NOMO-1 treated with dmso at 0.1 percent for 144 hours (cell line): ENCODE results near the gene UROC1.
"Not testable (repeated sequence)": the region's sequence is repeated elsewhere in the genome, so short reads cannot be mapped to it uniquely, and the experiment has no call there.

Experiments used
- DNase-seq: peaks from one replicate; lab custom pipeline; 2025; ENCODE audit not compliant: unreplicated experiment; lab: John Stamatoyannopoulos, UW

Gene UROC1

GRCh38 chr3:126547721-126548120 is 30.1 kb upstream of the UROC1 start:
- DNase-seq = no peak

- DNase-seq = no peak
Measured at GRCh38 chr3:126546549-126547239, 29.1 kb upstream of the UROC1 start.

DNA sequence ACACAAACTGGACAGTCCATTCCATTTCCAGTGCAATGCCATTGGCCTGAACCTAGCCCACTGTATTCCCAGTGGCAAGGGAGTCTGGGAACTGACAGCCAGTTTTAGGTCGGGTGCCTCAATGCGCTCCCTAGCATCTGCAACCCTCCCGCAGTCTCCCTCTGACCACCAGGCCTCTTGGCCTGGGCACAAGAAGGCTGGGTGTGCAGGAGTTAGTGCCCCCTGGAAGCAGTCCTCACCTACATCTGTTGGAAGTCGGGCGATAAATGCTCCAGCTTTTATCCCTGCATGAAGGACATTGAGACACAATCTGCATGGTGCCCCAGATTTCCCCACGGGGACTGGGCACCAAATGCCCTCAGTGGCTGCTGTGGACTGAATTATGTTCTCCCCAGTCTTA is 28.4 kb upstream of the UROC1 start:
- no peak for DNase-seq

DNA sequence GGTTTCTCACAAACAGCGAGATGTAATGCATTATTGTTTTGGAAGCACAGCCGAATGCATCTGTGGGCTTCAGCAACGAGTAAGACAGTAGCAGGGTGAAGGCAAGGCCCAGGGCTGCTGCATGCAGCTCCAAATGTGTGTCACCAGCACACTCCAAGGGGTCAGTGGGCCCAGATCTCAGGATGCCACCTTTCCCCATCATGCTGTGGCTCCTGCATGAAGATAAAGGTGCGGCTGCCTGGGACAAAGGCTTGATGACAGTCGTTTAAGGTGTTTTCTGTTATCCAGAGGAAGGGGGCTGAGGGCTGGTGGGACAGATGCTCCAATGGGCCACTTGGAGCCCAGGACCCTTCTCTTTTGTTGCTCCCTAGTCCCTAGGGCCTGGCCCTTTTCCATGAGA is 28.0 kb upstream of the UROC1 start:
- DNase-seq = no peak

DNA sequence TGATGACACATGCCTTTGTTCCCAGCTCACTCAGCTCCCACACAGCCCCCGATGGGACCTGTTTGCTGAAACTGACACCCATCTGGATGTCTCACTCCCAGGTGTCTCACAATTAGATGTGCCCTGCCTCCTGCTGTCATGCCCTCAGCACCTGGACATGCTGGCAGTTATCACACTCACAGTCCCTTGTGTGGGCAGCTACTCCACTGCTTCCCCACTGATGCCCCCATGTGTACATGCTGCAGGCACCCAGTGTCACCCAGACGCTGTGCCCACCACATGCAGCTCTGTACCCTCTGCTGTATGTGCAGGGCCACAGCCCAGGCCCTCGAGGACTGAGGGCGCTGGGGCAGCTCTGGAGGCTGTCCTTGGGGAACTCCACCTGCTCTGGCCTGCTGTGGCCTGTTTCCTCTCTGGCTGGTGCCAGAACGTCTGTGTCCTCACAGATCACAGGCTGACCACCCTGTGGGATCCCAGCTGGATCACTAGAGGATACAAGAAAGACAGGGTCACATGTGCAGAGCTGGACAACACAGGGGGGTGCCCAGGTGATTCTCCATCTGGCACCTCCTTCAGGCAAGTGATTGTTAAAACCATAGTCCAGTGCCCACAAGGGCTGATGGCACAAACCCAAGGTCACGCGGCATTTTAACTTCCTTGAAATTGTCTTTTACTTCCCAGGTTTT is 27.2 kb upstream of the UROC1 start:
- no peak for DNase-seq

DNA sequence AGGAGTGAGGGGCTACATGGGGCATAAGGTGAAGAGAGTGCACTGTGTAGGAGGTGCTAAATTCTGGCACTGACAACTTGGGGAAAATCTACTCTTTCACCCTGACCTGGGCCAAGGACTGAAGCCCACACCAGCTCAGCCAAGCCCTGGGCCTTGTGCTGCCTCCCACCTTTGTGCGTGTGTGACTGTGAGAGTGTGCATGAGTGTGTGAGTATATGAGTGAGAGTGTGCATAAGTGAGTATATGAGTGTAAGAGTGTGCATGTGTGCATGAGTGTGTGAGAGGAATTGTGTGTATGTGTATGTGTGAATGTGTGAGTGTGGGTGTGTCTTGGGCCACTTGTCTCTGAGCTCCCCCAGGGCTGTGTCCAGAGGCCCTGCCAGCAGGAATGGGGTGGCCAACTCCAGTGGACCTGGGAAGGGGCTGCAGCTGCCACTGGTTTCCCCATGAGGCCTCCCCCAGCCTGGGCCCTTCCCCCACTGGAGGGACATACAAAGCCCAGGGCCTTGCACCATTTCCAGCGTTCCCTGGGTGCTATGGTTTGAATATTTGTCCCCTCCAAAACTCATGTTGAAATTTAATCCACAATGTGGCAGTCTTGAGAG is 26.0 kb upstream of the UROC1 start:
- DNase-seq = no peak

- no peak for DNase-seq
Measured at GRCh38 chr3:126542340-126543241, 25.0 kb upstream of the UROC1 start.

DNA sequence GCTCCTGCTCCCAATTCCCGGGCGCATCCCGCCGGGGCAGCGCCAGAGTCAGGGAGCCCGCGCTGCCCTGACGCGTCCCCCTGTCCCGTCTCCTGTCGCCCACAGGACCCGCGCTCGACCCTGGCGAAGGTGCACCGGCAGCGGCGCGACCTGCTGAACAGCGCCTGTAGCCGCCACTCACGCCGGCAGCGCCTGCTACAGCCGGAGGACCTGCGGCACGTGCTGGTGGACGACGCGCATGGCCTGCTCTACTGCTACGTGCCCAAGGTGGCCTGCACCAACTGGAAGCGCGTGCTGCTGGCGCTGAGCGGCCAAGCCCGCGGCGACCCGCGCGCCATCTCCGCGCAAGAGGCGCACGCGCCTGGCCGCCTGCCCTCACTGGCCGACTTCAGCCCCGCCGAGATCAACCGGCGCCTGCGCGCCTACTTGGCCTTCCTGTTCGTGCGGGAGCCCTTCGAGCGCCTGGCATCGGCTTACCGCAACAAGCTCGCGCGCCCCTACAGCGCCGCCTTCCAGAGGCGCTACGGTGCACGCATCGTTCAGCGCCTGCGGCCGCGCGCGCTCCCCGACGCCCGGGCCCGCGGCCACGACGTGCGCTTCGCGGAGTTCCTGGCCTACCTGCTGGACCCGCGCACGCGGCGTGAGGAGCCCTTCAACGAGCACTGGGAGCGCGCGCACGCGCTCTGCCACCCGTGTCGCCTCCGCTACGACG is 24.2 kb upstream of the UROC1 start:
- DNase-seq = no peak

- no peak for DNase-seq
Measured at GRCh38 chr3:126540951-126541627, 23.5 kb upstream of the UROC1 start.

GRCh38 chr3:126540342-126540849 is 22.8 kb upstream of the UROC1 start:
- DNase-seq = peak; percentile 60

GRCh38 chr3:126539558-126540250 is 22.1 kb upstream of the UROC1 start:
- no peak for DNase-seq

DNA sequence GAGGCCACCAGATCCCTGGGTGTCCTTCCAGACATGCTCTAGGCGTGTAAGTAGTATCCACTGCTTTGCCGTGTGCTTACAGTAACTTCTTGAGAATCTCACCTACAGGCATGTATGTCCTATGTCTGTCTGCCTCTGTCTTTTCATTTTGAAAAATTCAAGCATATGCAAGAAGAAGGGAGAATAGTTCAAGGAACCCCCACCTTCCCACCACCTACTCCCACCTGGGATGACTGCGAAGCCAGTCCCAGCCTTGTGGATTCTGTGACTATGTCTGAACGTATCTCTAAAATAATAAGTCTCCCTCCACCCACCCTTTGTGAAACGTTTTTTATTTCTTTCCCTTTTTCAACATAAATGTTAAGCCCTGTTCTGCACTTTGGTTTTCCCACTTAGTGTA is 21.4 kb upstream of the UROC1 start:
- DNase-seq = no peak

GRCh38 chr3:126538316-126538715 is 20.7 kb upstream of the UROC1 start:
- no peak for DNase-seq

DNA sequence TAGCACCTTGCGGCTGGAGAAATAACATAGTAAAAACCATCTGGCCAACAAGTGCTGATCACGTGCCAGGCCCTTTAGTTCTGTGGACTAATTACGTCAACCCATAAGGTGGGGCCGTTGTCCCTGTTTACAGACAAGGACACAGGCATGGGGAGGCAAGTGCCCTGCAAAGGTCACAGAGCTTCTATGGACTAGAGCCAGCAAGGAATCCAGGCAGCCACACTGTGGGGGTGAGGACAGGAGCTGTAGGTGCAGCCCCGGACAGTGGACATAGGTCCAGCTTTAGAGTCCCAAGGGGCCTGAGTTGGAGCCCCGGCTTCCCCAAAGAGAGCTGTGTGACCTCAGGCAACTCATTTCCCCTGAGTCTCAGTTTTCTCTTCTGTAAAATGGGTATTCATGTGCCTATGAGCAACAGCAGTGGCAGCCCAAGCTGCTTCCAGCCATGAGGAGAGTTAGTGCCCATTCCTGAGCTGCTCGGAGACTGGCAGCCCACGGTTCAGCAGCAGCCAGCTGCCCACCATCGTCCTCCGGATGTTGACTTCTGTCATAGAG is 20.2 kb upstream of the UROC1 start:
- no peak for DNase-seq

- no peak for DNase-seq
Measured at GRCh38 chr3:126537116-126537729, 19.6 kb upstream of the UROC1 start.

DNA sequence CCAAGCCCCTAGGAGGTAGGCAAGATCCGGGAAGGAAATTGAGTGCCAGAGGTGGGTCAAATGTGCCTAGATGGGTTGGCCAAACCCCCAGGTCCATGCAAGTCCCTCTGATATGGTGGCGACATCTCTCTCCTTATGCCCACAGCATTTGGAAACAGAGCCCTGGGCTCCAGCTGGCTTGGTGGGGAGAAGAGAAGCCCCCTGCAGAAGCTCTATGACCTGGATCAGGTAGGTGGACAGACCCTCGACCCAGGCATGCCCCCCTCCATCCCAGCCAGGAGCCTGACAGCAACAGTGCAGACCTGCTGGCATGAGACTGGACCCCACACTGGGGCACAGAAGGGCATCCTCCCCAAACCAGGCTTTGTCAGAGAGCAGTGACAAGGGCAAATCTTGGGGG is 18.6 kb upstream of the UROC1 start:
- no peak for DNase-seq

- no peak for DNase-seq
Measured at GRCh38 chr3:126535636-126536035, 18.1 kb upstream of the UROC1 start.

- DNase-seq = not testable (repeated sequence)
Measured at GRCh38 chr3:126534716-126535115, 17.1 kb upstream of the UROC1 start.

- DNase-seq = no peak
Measured at GRCh38 chr3:126533506-126533905, 15.9 kb upstream of the UROC1 start.
